GM10266 (cell line): ENCODE data around the gene ARIH2.
"Not testable (repeated sequence)": the region's sequence is repeated elsewhere in the genome, so short reads cannot be mapped to it uniquely, and the experiment has no call there.

Source experiments
- DNase-seq: peaks from one replicate; pipeline ENCODE4 v3.0.0; 2012; ENCODE audit errors: extremely low spot score
- CTCF ChIP-seq: IDR thresholded peaks from 2 replicates; pipeline ENCODE4 v1.5.1; 2012; ENCODE audit warnings: mild to moderate bottlenecking, low read depth; ENCODE audit not compliant: control insufficient read depth, insufficient read depth; ENCODE audit errors: missing control alignments

ARIH2 gene

GRCh38 chr3:48891606-48892005, 27.0 kb upstream of the ARIH2 start:
- TF ChIP-seq CTCF, result no peak
- no peak for DNase-seq

- no peak for TF ChIP-seq CTCF
Measured at GRCh38 chr3:48894516-48894915, 24.1 kb upstream of the ARIH2 start.

GRCh38 chr3:48896936-48897335, 21.7 kb upstream of the ARIH2 start:
- no peak for DNase-seq
- TF ChIP-seq CTCF, result no peak

More at GRCh38 chr3:48894516-48894915, 24.1 kb upstream of the ARIH2 start:
- no peak for DNase-seq

- DNase-seq, result no peak
- no peak for TF ChIP-seq CTCF
Measured at GRCh38 chr3:48897460-48898376, 20.9 kb upstream of the ARIH2 start.

- TF ChIP-seq CTCF, result peak; percentile 22
- DNase-seq, result peak; percentile 90
Measured at GRCh38 chr3:48898383-48899234, 20.0 kb upstream of the ARIH2 start, which contains the start of gene SLC25A20. Gene SLC25A20 (minus strand): TSS chr3:48898882. CDS start chr3:48898794, 88 bp downstream.

- TF ChIP-seq CTCF, result no peak
- peak; percentile 19 for DNase-seq
Measured at GRCh38 chr3:48899273-48899672, 19.4 kb upstream of the ARIH2 start.

GRCh38 chr3:48907026-48907425, 11.6 kb upstream of the ARIH2 start:
- not testable (repeated sequence) for DNase-seq
